Activated T-cell treated with anti-CD3 and anti-CD28 coated beads, Interleukin-2, amount 50 U/mL, for 4 hours (primary cell): ENCODE data around the gene FGL2. TPM values are rescaled to one million over a fixed set of nuclear protein-coding genes. Genes with fewer than 3 reads are reported as not detected.
"Not testable (repeated sequence)": the region's sequence is repeated elsewhere in the genome, so short reads cannot be mapped to it uniquely, and the experiment has no call there.

ENCODE experiments used
- ATAC-seq, 2 donors: fragments of 200-7000 bp; cut with Tn5 transposase; one replicate each; pipeline ENCODE4 v1.10.0; 2021
- DNase-seq: peaks from one replicate; pipeline ENCODE4 v3.0.0-alpha.2; 2020
- H3K27me3 Mint-ChIP-seq: one replicate; pipeline ENCODE4 v1.8.0; 2021; ENCODE audit warnings: low read depth, mixed read lengths
- H3K36me3 Mint-ChIP-seq: one replicate; pipeline ENCODE4 v1.8.0; 2022; ENCODE audit warnings: mixed read lengths; ENCODE audit not compliant: insufficient read depth
- H3K4me1 Mint-ChIP-seq: one replicate; pipeline ENCODE4 v1.8.0; 2021; ENCODE audit warnings: low read depth, mixed read lengths
- H3K4me3 Mint-ChIP-seq: one replicate; pipeline ENCODE4 v1.8.0; 2021; ENCODE audit warnings: mild to moderate bottlenecking, moderate library complexity, mixed read lengths
- H3K9me3 Mint-ChIP-seq: one replicate; pipeline ENCODE4 v1.8.0; 2021; ENCODE audit warnings: mixed read lengths
- total RNA-seq, 3 donors: library from RNA; stranded (reverse); gene quantifications; one replicate each; pipeline ENCODE4 v1.2.1, GENCODE V29; 2021

FGL2 gene
- total RNA-seq, 3 donors from 2014 or later, result 0.11 to 0.37 TPM; not detected in 1

DNA sequence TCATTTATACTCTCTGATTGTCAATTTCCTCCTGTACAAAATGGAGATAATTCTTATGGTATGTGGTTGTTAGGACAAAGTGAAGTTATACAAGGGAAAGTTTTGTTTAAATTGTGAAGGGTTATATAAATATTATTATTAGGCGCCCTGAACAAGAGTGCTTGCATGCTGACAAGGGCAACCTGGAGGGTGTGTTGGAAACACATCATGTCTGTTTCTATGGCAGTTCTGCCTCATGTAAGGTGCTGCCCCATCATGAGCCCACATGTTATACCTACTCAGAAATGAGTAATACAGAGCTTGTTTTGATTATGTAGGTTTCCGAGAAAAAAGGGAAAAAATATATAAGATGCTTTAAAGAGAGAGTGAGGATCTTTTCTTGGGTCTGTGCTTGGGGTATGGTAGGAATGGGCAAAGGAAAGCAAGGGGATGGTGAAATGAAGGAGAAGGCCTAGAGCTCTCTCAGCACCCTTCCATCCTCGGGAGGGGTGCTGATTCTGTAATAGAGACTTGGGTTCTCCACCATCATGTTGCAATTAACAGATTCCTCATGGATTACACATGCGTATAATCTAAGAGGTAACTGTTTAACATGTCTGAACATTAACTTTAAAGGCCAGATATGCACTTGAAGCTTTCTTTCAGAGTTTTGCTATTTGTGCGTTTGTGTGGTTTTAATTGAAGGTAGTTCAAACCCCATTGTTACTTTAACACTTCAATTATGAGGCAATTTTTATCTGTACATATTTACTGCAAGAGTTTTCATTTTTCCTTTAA, 43.8 kb downstream of the FGL2 start:
- DNase-seq, H3K4me3 Mint-ChIP-seq, H3K9me3 Mint-ChIP-seq, H3K27me3 Mint-ChIP-seq, H3K36me3 Mint-ChIP-seq: not testable (repeated sequence)
- H3K4me1 Mint-ChIP-seq, result peaks cover 14% of the 10 kb centered on the region
- ATAC-seq, result peak; percentile 73 to 76

DNA sequence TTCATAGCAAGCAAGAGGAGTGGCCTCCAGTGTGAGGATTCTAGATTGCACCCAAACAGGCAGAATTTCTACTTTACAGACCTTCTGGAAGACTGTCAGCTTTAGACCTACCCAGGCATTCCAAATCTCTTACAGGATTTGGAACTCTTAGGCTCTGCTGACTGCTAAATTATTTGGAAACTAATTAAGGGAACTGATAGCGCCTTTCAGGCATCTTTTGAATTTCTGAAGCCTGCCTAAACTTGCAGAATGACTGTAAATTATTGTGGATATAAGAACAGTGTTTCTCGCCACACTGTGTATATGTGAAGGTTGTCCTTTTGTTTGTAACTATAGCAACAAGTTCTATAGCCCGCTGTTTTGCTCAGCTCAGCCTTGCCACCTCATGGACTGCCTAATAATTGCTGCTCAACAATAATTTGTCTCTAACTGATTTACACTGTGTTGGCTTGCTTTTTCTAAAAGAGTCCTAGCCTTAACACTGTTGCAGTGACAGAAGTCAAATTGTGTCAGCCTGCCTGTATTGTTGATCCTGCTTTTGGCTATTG, 44.6 kb downstream of the FGL2 start:
- H3K4me3 Mint-ChIP-seq, H3K9me3 Mint-ChIP-seq, H3K36me3 Mint-ChIP-seq, H3K27me3 Mint-ChIP-seq, DNase-seq: not testable (repeated sequence)
- peaks cover 14% of the 10 kb centered on the region for H3K4me1 Mint-ChIP-seq
- peak in 1 of 2 donors; percentile 16 for ATAC-seq

DNA sequence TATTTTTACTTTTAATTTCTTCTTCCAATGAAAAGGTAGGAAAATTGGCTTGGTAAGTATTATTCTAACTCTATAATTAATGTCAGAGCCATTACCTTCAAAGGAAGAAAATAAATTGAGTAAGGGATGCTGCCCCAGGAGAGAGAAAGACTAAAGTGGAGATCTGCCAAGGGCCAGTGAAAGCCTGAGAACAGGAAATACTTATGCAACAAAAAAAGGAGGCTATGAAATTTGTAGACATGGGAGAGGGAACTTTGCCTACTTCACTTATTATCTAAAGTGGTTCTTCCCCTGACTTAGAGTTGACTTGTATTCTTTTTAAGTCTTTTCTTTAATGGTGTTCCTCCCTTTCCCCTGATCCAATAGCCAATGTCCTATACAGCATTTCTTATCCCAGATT, 47.4 kb downstream of the FGL2 start:
- not testable (repeated sequence) for ATAC-seq, H3K4me3 Mint-ChIP-seq, DNase-seq, H3K36me3 Mint-ChIP-seq, H3K9me3 Mint-ChIP-seq, H3K27me3 Mint-ChIP-seq, H3K4me1 Mint-ChIP-seq

Other genes starting within 250 kb of the FGL2 start
- gene SPDYE17, start 167.5 kb downstream of the FGL2 start, total RNA-seq, result not detected
- gene SPDYE18, start 137.3 kb downstream of the FGL2 start, total RNA-seq, result under 1 TPM in 1 of 3 donors, not detected in 2; 0.52 TPM
- under 1 TPM; 0.24 to 0.96 (median 0.42) TPM for gene CCDC146, start 77.2 kb downstream of the FGL2 start, total RNA-seq
- gene GSAP, start 216.5 kb upstream of the FGL2 start, total RNA-seq, result 1 to 10 TPM; 1.6 to 2.6 (median 1.8) TPM